Measurements from ENCODE around the gene CIRBP.
"Not testable (repeated sequence)": the region's sequence is repeated elsewhere in the genome, so short reads cannot be mapped to it uniquely, and the experiment has no call there.

Gene CIRBP

DNA sequence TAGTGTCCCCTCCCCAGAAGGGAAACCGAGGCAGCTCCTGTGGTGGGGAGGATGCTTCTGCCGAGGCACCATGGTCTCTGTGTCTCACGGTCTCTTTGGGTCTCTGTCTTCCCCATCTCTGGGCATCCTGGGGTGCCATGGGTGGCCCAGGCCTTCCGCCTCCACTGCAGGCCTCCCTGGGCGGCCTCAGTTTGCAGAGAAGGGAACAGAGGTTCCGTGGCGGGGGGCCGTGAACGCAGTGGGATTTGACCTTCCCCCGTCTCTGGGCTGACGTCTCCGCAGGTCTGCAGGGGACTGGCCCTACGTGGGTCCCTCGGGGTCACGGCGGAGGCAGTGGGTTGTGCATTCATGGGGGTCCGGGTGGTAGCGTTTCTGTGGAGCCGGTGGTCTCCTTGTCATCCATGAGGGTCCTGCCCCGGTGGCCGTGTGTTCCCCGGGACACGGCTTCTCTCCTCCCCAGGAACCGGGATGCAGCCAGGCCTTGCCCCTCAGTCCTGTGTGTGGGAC lies 21.1 kb downstream of the CIRBP start:
- no peak for DNase-seq (ENCODE audit: low read depth in 2 of 3, low spot score in 1 of 3)

GRCh38 chr19:1290703-1291651 lies 21.8 kb downstream of the CIRBP start:
- no peak for DNase-seq (ENCODE audit: low read depth in 2 of 3, low spot score in 1 of 3)

DNA sequence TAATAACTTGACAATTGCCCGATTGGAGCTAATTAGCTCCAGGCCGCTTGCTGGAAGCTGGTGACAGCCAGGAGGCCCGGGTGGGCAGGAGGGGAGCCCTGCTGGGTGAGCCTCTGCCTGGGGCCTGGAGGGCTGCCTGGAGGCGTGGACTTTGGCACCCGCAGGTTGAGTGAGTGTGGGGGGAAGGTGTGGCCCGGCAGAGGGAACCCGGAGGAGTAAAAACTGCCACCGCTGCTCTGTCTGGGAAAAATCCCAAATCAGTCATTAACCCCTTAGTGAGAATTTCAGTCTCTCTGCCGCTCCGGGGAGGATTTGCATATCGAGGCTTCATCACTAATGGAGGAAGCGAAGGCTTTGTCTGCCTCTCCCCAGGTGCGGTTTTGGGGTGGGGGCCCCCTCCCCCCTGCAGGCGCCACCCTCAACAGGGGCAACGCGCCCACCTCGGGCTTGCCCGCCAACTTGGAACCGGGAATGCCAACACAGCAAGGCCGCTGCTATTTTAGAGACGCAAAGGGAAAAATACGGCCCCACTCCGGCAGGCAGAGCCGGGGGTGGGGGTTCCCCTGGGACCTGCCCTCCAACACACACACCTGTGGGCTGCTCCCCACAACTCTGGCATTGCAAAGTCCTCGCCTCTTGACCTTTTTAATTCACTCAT lies 22.8 kb downstream of the CIRBP start:
- DNase-seq (ENCODE audit: low read depth in 2 of 3, low spot score in 1 of 3) = no peak

DNA sequence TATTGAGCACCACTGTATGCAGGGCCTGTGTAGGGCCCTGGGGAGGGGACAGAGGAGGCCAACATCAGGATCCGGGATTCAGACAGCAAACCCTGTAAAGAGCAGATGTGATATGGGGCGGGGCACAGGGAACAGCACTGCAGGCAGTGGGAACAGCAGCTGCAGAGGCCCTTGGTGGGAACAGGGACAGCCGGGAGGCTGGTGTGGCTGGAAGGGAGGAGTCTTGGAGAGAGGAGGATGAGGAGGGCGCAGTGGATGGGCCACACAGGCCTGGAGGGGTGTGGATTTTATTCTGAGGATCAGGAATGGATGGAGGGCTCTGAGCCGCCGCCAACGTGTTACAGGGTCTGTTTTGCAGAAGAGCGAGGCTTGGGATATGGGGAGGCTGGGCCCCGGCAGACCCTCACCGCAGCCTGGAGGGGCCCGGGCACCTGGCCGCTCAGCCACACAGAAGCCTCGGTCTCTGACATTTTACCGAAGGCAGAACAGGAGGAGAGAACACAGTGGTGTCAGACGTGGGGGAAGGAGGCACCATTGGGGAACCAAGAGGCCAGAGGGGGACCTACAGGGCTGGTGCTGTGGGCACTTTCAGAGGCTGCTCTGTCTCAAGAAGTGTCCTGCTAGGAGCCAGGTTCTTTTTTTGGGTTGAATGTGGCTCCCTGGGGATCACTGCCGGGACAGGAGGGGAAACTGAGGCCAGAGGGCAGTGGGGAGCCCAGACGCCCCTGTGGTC lies 23.5 kb downstream of the CIRBP start:
- DNase-seq (ENCODE audit: low read depth in 2 of 3, low spot score in 1 of 3) = no peak

DNA sequence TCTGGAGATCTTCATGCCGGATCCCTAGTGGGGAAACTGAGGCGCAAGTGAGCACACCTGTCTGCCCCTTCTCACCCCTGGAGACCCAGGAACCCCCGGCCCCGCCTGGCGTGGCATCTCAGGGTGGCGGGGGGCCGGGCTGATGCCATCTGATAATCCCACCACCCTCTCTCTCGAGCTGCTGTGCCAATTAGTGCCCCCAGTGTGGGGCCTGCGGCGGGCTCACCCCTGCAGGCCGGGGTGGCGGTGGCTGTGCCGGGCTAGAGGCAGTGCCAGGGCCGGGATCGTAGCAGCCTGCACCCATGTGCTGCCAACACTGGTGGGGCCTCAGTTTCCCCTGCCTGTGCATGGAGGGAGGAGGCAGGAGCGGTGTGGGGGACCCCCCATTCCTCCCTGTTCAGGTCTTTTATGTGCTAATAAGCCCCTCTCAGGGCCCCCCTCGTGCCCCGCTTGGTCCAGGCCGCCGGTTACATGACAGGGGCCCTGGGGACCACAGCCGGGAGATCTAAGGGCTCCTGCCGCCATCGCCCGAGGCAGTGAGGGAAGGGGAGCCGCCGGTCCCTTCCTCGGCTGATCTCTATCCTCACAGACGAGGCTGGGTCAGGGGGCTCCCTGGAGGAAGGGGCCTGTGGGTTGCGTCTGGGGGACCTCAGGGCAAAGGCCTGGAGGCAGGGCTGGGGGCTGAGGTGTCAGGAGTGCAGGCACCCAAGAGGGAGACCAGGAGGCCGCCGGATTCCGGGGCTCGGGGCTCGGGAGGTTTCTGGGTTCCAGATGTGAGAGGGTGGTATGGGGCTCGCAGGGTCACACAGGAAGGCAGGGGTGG lies 24.9 kb downstream of the CIRBP start:
- no peak for DNase-seq (ENCODE audit: low read depth in 2 of 3, low spot score in 1 of 3)

GRCh38 chr19:1294688-1295087 lies 25.6 kb downstream of the CIRBP start:
- DNase-seq (ENCODE audit: low read depth in 2 of 3, low spot score in 1 of 3) = no peak

- peak in 2 of 3 donors; percentile 35 to 41 for DNase-seq (ENCODE audit: low read depth in 2 of 3, low spot score in 1 of 3)
These were observed 26.3 kb downstream of the CIRBP start for GRCh38 chr19:1295169-1296012.

DNA sequence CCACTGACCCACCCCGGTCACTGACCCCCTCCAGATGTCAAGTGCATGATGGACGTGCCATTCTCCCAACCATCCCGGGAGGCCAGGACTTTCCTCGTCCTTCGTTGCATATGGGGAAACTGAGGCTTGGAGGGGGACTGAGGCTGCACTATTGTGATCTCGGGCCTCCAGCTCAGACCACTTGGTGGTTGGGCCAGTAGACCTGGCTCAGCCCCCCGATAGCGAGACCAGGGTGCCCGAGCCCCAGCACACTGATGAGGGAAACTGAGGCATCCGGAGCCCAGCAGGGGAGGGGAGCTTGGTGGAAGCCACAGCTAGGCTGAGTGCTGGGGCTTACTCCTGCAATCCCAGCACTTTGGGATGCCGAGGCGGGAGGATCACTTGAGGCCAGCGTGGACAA lies 26.9 kb downstream of the CIRBP start:
- DNase-seq (ENCODE audit: low read depth in 2 of 3, low spot score in 1 of 3) = no peak

DNA sequence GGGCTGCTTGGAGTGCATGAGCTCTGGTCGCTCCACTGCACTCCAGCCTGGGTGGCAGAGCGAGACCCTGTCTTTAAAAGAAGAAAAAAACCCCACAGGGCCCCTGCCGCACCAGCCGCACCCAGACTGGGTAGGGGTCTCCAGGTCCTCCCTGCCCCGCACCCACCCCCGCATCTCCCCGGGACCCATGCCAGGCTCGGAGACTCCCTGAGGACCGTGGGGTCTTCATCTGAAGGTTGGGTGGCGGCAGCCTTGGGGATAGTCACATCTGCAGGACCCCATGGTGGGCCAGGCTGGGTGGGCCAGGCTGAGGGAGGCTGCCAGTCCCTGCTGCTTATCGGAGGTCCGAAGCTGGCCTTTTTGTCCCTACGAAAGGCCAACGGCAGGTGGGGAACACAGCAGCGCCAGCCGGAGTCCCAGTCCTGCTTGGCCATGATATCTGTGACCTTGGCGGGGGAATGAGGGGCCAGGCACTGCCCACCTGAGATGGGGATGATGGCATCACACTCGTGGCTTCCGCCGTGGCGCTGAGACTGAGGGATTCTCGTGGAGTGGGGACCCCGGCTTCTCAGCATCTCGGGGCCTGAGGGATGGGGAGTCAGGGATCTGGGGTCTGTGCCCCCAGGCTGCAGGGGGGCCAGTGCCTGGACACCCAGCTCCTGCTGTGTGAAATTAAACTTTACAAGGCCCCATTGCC lies 27.6 kb downstream of the CIRBP start:
- DNase-seq (ENCODE audit: low read depth in 2 of 3, low spot score in 1 of 3) = no peak

GRCh38 chr19:1298235-1298634 lies 29.1 kb downstream of the CIRBP start:
- no peak for DNase-seq (ENCODE audit: low read depth in 2 of 3, low spot score in 1 of 3)

DNA sequence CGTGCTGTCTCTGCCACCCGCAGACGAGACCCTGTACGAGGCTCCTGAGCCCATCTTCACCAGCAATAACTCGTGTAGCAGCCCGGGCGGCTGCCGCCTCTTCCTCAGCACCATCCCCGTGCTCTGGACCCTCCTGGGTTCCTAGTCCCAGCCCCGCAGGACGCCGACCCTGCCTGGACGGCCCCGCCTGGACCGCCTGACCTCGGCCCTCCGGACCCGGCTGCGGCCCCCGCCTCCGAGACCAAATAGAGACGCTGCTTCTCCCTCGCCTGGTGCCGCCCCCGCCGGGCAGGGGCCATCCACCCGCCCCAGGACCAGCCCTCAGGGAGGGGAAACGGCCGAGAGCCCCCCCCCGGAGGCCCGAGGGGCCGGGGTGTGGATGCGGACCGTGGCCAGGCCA lies 30.7 kb downstream of the CIRBP start:
- no peak for DNase-seq (ENCODE audit: low read depth in 2 of 3, low spot score in 1 of 3)

DNA sequence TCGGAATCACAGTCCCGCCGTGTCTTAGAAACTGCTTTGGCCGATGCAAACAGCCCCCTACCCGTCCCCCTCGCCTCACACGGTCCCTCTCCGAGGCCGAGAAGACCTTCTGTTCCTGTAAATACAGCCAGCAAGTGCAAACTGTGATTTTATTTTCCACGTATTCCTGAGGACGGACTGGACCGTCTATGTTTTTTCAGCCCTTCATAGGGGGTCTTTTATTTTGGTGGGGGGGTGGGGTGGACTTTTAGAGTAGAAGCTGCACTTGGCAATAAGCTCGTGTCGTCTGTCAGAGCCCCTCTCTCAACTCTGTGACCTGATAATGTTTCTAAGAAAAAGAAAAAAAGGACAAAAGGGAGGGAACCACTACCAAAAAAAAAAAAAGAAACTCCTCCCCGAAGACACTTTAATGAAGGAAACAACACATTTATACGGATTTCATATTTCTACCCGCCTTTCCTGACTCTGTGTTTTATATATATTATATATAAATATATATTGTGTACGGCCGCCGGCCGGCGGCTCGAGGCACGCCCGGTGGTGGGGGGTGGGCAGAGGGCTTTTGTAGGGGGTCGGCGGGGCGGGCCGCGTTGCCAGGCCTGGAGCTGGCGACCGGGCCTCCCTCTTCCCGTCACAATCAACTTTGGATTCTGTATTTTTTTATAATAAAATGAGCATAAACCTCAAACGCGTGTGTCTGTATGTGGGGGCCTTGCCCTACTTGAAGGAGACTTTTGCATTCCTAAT lies 31.8 kb downstream of the CIRBP start:
- DNase-seq (ENCODE audit: low read depth in 2 of 3, low spot score in 1 of 3) = no peak

DNA sequence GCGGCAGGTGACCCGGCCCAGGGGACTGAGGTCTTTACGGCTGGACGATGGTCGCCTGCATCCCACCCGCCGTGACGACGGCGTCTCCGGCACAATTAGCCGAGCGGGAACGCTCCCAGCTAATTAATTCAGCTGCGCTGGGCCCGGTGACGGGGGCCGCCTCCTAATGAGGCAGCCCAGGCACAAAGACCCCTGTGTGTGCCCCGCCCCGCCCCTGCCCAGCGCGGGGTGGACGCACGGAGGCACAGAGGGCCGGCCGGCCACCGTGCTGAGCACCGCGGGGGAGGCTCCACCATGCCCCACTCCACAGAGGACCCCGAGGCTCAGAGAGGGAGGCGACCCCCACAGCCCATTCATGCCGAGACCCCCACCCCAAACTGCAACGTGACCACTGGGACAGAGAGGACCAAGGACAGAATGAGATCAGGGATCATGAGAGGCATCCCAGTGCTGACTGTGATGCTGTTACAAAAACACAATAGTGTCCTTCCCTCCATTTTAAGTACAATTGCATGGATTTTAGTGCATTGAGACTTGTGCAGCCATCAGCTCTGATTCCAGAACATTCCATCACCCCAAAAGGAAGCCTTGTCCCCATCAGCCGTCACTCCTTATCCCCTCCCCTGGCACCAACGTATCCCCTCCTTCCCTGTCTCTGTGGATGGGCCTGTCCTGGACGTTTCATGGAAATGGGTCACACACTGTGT lies 33.6 kb downstream of the CIRBP start:
- DNase-seq (ENCODE audit: low read depth in 2 of 3, low spot score in 1 of 3) = no peak

DNA sequence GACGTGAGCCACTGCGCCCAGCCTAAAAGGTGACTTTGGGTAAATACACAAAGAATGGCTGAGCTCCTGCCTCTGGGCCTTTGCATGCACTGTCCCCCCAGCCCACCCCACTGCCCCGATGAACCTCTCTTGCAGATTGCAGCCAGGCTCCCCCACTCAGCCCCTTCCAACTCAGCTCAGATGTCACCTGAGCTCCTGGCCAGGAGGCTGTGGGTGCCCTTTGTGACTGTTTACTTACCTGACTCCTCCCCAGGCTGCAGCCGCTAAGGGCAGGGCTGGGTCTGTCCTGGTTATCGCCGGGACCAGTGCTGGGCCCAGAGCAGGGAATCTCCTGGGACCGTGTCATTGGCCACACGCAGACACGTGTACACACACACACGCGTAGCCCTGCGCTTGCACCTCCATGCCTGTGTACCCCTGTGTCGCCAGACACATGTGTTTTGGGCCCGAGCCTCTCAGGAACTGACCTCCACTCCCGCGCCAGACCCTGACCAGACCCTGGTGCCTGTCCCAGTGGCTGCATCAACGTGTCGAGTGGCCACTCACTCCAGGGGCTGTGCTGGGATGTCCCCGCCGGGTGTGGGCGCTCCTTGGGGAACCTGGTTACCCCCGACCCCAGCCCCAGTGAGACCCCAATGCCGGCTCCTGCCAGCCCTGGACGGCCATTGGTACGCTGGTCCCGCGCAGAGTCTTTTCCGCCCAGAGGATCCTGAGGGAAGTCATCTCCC lies 35.2 kb downstream of the CIRBP start:
- DNase-seq (ENCODE audit: low read depth in 2 of 3, low spot score in 1 of 3) = no peak

DNA sequence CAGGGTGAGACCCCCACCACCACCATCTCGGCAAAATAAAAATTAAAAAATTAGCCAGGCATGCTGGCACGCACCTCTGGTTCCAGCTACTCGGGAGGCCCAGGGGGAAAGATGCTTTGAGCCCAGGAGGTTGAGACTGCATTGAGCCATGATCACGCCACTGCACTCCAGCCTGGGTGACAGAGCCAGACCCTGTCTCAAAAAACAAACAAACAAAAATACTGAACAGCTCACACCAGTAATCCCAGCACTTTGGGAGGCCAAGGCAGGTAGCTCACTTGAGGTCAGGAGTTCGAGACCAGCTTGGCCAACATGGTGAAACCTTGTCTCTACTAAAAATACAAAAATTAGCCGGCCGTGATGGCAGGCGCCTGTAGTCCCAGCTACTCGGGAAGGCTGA lies 36.2 kb downstream of the CIRBP start:
- DNase-seq (ENCODE audit: low read depth in 2 of 3, low spot score in 1 of 3) = not testable (repeated sequence)

GRCh38 chr19:1307320-1307719 lies 38.2 kb downstream of the CIRBP start:
- DNase-seq (ENCODE audit: low read depth in 2 of 3, low spot score in 1 of 3) = no peak

- no peak for DNase-seq (ENCODE audit: low read depth in 2 of 3, low spot score in 1 of 3)
These were observed 38.7 kb downstream of the CIRBP start for GRCh38 chr19:1307755-1308303.

Measured in stimulated activated CD4-positive, alpha-beta T cell treated with anti-CD3 and anti-CD28 coated beads, Interleukin-12 subunit alpha, Interleukin-12 subunit beta, amount 100 ng/mL, for 48 hours (primary cell).